Activated T-cell treated with anti-CD3 and anti-CD28 coated beads, Interleukin-2, amount 50 U/mL, for 48 hours (primary cell): Measurements from ENCODE around the gene KIRREL3.
A peak's percentile ranks its signal among the peaks of the same experiment; 100 is the strongest.

Experiments used
- DNase-seq, 2 experiments: peaks; one replicate each; pipeline ENCODE4 v3.0.0-alpha.2; 2020

Gene KIRREL3

DNA sequence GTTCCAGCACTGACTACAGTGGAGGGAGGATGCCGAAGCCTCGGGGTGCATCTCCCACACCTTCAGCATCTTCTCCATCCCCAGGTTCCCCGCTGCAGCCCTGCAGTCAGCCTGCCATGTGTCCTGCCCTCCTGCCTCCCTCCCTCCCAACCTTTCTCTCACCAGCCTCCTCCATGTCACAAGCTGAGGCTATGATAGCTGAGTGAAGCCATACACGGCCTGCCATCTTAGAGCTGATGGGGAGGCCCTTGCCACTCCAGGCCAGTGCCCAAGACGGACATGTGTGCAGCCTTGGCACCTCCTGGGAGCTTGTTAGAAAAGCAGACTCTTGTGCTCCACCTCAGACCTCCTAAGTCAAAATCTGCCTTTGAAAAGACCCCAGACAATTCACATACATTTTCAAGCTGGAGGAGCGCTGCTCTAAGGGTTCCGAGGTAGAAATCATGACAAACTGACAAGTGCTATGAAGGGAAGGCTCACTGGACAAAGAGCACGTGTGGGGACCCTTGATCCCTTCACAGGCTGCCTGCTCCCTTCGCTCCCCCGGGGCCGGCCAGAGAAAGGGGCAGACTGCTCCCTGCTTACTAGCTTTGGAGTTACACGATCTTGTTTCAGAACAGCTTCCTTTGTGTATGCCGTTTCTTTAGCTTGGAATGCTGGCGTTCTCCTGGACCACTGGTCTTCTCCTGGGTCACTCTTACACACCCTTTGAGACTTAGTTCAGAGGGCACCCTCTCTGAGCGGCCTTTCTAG, 521.2 kb downstream of the KIRREL3 start:
- DNase-seq, result no peak

DNA sequence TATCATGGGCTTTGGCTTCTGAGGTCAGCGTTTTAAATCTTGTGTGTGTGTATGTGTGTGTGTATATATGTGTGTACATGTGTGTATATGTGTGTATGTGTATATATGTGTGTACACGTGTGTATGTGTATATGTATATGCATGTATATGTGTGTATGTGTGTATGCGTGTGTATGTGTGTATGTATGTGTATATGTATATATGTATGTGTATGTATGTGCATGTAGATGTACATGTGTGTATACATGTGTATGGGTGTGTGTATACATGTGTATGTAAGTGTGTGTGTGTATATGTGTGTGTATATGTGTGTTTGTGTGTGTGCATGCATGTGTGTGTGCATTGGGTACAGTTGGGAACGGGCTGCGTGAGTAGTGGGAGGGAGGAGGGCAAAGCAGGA, 522.1 kb downstream of the KIRREL3 start:
- DNase-seq, result no peak

DNA sequence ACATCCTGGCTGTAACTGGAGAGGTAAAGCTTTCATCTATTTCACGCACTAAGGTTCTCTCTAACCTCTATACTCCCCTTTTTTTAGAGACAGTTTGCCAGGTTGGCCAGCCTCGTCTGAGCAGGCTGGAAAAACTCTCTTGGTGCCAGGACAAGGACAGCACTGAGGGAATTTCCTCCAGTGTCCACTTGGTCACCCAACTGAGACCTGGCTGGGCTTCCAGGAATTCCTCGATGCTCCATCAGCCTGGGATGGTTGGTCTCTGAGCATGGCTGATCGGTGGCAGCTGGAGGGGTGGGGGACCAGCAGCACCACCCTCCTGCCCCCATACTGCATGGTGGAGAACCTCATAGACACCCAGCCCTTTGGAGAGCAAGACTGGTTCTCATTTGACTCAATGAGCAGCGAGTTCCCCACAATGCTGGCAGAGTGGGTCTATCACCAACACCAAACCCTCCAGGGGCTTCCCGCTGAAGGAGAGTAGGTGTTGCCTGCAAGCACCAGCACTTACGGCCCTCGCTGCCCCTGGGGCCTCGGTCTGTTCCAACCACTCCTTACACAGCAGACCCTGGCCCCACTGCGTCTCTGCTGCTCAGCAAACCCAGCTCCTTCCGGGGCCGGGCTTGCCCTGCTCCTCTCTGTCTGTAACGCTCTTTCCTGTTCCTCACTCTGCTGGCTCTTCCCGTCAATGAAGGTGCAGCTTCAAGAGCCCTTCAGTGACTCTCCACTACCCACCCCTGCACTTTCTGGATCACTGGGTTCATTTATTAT, 522.9 kb downstream of the KIRREL3 start:
- DNase-seq, result peak; percentile 25 to 46

DNA sequence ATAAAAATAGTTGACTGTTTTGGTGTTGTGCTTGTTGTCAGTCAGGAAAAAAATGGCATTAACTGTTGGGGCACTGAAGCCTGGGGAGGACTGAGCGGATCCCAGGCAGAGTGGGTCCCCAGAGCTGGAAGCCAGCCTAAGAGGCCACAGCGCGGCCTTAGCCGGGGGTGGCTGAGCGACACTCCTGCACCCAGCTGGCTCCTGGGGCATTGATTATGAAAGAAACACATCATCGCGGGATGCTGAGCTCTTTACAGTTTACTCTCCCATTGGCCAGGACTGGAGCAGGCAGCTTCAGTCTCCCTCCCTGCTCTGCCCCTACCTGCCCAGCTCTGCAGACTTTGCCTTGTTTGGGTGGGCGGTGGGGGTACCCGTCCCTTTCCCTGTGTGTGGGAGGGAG, 523.6 kb downstream of the KIRREL3 start:
- DNase-seq, result no peak

DNA sequence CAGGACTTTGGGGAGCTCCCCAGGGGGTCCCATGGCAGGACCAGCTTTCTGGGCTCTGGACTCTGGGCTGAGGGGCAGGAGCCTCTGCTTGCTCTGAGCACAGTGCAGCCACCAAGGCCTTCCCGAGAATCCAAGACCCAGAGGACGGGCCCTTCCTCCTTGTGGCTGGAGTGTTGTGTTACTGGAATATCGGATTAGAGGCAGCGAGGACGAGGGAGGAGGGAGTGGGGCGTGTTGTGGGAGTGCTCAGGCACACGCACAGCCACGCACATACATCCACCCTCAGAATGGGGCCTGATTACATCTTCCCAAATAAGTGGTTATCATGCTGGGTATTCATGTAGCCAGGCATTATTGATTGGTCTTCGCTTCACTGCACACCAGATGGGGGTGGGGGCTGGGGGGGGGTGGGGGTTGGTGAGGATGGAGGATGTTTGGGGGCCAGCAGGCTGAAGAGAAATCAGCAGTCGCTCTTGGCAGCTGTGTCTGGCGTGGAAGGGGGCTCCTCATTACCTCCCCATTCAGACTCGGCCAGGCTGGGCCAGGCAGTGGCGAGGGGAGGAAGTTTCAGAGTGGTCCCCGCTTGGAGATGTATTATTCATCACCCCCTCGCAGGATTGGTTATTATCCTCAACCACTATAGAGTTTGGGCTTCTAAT, 524.2 kb downstream of the KIRREL3 start:
- DNase-seq, result no peak

DNA sequence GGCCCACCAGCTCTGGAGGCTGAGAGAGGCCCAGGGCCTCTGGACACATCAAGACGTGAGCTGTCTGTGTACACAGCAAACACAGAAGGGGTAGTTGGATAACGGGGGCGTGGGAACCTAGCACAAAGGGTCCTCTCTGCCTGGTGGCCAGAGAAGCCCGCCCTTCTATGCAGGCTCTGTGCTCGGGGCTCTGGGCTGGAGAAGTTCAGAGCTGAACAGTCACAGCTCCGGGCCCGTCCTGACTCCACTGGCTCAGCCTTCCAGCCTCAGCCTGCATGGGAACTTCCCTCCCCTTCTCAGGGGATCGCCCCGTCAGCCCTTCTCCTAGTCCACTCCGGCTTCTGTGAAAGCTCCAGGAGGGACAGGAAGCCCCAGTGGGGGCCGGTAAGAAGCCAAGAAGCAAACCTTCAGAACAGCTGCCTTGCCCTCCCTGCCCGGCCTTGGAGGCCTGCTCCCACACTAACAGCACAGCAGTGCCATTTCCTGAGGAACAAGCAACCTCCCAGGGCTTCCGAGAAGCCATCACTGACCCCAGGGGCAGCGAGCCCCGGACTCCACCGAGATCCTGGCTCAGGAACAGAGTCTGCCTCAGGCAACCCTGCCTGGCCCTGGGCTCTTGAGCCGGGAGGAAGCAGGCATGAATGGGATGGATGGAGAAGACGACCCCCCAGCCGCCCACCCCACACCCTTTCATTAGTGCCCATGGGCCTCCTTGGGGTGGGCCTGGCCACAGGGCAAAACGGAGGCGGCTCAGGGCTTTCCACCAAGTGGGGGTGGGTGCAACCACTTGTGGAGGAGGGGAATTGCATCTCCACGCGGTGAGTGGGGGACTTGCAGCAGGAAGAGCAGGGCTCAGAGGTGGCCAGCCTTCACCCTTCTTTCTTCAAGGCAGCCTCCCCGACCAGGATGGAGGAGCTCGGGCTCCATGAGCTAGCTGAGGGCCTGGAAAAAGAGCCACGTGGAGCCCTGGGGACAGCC, 525.3 kb downstream of the KIRREL3 start:
- no peak for DNase-seq

DNA sequence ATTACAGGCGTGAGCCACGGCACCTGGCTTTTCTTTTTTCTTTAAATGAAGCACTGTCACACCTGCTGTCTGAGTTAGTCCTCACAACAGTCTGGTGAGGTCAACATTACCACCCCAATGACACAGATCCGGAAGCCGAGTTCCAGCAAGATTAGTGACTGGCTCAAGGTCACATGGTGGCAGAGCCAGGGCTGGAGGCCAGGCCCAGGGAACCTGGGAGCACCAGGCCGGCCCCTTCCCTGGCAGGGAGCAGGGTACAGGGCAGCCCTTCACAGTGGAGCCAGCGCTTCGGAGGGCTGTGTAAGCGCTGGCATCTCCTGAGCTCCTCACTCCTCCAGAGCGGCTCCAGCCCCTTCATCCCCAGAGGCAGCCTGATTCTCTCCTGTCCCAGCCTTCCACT, 526.4 kb downstream of the KIRREL3 start:
- no peak for DNase-seq

DNA sequence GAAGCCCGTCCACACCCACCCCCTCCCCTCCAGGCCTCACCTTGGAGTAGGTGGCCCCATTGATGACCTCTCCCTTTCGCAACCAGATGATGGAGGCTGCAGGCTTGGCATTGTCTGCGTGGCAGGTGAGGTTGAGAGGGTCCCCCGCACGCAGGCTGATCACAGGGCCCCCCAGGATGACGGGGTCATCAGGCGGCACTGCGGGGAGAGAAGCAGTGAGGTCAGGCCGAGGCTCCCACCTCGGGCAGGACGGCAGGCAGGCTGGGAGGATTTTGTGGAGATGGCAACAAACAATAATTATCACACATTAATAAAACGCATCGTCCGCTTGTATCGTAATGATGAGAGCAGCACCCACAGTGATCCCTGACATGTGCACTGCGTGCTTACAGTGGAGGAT, 527.3 kb downstream of the KIRREL3 start:
- no peak for DNase-seq

DNA sequence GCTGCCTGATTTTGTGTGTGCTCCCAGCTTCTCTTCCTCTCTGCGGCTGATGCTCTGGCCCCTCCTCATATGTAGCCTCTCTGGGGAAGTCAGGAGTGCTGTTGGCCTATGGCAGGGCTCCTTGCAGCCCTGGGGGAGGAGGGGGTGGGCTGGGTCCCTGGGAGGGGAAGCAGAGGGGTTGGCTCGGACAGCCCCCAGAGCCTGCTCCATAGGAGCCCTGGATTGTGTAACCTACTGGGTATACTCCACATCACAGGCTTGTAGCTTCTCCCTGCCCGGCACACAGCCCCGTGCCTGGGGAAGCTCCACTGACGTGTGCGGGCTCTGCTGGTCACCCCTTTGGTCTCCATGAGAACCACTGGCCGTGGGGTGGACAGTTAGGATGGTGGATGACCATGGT, 531.3 kb downstream of the KIRREL3 start:
- no peak for DNase-seq

DNA sequence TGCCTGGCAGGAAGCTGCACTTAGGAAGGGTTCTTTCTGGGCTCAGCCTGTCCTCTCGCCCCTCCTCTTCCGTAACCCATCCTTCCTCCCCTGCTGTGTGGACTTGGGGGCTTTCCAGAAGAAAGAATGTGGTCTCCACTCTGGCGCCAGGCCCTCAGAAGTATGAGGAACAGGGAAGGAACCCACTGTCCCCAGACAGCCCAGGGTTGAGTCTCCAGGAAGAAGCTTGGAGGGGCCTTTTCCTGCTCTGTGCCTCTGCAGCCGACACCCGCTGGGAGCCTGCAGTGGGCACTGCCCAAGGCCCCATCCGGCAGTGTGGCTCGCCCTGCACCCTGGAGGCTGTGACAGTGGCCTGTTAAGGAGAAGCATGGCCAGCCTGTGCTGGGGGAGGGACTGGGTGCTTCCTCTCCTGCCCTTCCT, 532.5 kb downstream of the KIRREL3 start:
- no peak for DNase-seq

DNA sequence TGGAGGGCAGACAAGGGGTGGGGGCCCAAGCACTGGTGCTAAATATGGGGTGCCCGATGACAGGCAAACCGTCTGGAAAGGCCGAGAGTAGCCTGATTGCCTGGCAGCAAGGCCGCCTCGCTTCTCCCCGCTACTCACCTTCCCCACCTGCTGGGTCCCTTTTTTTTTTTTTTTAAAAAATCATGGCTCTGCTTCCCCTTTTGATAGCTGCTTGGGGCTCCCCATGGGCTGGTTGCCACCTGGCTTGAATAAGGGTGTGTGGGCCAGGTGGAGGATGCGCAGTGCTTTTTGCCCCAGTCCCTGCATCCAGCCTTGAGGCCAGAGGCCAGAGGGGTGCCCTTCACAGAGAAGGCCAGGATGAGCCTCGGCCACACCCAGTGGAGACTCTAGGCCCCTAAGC, 533.1 kb downstream of the KIRREL3 start:
- no peak for DNase-seq

DNA sequence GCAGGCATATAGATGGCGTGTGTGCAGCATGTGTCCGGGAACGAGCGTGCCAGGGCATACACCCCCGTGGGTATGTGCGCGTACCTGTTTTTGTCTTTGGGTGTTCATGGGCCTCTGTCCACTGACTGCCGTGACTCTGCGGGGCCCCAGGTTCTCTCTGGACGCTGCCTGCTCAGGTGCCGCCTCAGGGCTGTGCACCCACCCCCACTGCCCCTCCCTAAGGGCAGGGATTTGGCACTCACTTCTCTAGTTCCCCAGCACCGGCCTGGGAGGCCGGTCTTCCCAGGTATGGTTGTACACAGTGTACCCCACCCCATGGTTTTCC, 533.6 kb downstream of the KIRREL3 start:
- DNase-seq, result no peak

DNA sequence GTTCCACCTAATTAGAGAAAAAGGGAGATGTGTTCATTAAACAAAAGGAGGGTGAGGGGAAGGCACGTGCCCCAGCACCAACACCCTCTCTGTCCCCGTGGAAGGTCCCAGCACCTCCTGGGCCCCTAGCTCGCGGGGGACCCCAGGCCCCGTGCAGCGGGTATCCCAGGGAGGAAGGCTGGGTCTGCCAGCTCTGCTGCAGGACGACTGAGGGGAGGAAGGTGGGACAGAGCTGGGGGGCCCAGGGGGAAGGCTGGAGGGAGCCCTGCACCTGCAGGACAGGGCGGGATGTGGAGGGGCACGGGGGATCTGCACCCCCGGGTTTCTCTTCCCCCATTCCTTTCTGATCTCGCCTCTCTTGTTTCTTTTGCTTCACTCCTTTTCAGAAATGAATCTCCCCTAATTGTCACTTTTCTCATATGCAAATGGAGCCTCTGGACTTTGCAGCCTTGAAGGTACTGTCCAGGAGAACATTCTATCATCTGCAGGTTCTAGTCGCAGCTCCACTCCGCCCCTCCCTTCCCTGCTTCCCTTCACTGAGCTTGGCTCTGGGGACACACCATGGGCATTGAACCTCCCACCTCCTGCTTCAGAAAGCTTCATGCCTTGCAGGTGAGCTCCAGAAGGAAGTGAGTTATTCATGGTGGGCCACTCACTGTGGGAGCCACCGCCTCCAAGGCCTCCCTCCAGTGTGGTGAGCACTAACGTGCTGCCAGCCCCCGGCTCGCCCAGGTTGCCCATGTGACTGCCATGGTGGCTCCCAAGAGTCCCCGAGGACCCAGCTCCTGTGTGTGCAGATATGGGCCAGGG, 534.1 kb downstream of the KIRREL3 start:
- DNase-seq, result no peak

DNA sequence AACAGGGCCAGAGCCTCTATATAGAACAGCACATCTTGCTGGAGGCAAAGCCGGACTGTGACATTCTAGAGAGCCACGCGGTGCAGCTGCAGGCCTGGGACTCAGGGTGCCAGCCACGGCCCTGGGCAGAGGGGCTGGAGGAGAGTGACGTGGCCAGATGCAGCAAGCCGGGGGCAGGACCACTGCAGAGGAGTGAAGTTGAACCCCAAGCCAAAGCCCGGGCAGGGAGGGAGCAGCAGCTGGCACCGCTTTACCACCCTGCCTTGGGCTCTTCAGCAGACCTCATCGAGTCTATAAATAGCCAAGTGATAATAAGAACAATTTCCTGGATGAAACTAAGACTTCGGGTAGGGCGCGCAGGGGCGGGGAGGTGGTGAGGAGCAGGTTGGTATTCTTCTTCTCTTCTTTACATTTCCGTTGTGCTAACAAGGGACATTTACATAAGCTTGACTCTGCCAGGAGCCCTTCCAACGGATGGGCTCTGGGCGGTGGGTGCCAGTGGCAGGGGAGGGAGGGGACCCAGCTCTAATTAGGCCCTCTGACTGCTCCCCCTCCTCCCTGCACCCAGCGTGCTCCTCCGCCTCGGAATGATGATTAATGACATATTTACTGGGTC, 534.9 kb downstream of the KIRREL3 start:
- peak; percentile 43 to 44 for DNase-seq

DNA sequence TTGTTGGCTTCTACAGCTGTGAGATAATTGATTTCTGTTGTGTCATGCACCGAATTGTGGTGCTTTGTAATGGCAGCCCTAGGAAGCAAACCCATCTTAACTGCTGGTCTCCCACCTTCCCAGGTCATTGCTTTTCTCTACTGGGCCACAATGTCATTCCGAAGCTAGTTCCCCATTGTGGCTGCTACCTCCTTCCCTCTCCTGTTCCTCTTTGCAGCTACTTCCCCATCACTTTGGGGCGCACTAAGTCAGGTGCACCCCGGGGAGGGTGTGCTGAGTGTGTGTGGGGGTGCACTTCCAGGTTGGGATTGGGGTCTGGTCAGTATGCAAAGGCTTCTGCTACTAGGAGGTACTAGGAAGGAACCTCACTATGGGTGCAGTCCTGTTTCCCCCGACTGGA, 535.8 kb downstream of the KIRREL3 start:
- no peak for DNase-seq

DNA sequence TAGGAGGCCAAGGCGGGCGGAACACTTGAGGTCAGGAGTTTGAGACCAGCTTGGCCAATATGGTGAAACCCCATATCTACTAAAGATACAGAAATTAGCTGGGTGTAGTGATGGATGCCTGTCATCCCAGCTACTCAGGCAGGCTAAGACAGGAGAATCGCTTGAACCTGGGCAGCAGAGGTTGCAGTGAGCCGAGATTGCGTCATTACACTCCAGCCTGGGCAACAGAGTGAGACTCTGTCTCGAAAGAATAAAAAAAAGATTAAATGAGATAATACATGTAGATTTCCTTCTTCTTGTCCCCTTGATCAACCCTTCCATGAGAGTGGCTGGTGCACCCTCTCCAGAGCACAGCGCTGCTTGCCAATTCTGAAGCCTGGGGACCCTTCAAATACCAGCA, 538.1 kb downstream of the KIRREL3 start:
- DNase-seq, result no peak

DNA sequence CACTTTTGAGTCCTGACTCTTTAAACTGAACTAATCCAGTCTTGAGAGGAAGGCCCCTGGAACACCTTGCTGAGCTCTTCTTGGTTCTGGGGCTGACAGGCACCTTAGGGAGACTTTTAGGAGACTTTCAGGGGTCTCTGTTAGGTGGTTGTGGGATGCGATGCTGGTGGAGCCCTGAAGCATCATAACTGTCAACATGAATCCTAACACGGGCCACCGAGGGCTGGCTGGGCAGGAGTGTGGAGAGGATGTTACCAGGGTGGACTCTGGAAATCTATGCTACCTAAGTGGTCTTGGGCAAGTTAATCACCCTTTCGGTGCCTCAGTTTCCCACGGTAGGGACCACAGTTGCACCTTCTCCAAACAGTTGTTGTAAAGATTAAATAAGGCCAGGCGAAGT, 538.6 kb downstream of the KIRREL3 start:
- DNase-seq, result no peak

DNA sequence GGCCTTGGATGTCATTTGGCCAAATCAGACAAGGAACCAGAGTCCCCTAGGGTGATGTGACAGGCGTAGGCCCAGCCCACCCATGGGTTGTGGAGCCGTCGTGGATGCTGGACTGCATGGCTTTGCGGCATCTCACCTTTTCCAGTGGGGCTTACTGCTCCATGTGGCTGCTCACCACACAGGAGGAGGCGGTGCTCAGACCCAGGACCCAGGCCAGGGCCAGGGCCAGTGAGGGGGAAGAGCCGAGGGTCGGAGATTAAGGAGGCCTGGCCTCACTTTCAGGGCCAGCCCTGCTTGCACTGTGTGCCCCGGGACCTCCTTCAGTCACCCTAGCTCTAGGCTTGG, 539.5 kb downstream of the KIRREL3 start:
- DNase-seq, result no peak

DNA sequence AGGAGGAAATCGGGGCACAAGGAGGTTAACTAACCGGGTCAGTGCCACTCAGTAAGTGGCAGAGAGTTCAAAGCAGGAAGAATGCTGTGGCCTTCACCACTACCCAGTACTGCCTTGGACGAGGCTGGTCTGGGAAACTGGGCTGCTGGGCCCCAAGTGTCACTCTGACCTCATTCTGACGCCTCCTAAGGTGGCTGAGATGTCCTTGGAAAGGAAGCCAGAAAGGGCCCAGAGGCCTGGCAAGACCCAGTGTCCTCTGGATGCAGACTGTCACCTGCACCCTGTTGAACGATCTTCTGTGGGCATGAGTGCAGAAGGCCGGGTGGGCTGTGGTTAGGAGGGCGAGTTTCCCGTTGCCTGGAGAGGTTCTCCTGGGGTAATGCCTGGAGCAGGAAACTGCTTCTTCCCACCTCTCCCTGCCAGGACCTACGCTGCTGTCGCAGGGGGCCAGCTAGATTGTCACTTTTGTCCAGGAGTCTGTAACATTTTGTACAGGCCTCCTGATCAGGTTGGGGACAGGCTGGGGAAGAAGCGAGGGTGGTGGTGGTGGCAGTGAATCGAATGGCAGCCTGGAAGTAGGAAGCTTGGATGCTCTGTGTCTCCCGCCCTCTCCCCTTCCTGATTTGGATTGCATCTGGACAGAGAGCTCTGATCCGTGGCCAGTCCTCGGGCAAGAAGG, 540.0 kb downstream of the KIRREL3 start:
- DNase-seq, result no peak

DNA sequence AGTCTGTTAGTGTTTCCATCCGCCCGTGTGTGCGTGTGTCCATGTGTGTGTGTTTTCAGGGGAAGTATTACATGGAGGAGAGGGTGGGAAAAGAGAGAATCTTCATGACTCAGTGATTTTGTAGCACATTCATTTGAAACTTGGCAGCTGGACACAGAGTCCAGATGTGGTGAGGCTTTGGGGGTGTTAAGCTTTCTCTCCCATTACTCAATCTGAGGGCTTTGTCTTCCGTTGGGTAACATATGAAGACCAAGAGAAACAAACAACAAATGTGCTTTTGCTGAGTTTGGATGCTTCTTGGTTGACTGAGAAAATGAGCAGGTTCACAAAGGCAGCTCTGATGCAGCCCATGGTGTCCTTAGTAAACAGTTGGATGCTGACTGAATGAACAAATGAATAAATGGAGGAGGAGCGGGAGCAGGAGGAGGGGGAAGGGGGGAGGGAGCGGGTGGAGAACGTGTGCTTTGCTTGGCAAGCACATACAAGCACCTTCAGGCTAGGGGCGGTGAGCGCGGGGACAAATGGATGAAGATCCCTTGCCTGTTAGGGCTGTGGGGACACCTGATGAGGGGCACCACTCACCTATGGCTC, 540.8 kb downstream of the KIRREL3 start:
- no peak for DNase-seq

DNA sequence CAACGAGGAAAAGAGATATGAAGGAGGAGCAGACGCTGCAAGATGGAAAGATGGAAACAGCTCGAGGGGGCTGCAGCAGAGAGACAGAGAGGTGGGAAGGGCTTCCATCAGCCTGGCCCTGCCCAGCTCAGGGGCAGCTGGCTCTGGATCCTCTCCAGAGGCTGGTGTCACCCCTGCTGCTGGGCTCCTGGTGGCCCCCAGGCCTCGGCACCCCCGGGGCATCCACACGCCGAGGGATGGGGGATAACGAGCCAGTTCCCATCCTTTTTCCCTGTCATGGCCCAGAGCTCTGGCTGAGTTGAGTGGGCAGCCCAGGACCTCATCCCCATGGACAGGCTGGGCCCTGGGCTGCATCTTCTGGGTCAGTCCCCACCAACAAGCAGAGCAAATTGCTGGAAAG, 542.8 kb downstream of the KIRREL3 start:
- DNase-seq, result no peak
